HG03159 (cell line): Measurements from ENCODE around the gene CDC42BPB.

Experiments used
- ATAC-seq: cut with Tn5 transposase; IDR thresholded peaks from one replicate; pipeline ENCODE4 v1.9.1; 2021; ENCODE audit warnings: mild to moderate bottlenecking, moderate library complexity; ENCODE audit not compliant: unreplicated experiment

The CDC42BPB gene

GRCh38 chr14:102917469-102918211, 139.7 kb downstream of the CDC42BPB start:
- ATAC-seq, result no peak

DNA sequence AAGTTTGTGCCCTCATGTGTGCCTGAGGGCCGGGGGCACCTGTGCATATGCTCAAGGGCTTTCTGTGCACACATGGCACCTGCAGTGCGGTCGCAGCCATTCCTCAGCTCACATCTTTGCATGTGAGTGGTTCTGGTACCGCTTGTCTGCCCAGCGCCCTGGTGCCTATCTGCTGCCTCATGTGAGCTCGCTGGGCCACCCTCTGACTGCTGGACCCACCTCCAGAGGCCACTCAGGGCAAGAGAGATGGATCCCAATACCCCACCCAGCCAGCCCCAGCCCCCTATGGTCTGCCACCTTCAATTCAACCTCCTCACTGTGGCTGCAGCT, 140.3 kb downstream of the CDC42BPB start:
- no peak for ATAC-seq

DNA sequence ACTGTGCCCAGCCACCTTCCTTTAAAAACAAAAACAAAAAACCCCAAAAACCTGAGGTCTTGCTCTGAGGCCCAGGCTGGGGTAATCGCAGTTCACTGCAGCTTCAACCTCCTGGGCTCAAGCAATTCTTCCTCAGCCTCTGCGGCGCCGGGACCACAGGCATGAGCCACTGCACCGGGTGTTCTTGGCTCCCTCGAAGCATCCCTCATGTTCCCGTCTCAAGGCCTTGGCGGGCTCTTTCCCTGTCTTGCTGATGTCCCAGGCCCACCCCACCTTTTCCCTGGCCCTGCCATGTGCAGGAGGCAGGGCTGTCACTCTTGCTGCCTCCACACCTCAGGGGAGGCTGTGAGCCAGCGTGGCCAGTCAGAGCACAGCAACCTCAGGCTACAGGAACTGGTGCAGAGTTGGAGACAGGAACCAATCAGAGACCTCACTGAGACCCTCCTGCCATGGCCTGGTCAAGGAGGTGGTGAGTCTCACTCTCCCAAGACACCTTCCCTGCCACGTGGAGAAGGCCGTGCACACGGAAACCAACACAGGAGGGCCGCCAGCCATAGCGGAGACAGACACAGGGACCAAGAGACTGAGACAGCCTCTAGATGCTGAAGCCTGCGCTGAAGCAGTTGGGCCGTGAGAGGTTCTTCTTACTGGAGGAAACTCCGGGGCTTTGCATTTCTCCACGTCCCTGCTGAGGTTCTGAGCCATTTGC, 140.8 kb downstream of the CDC42BPB start:
- ATAC-seq, result no peak

- no peak for ATAC-seq
Measured at GRCh38 chr14:102915292-102916110, 141.8 kb downstream of the CDC42BPB start.

- ATAC-seq, result no peak
Measured at GRCh38 chr14:102914474-102915291, 142.7 kb downstream of the CDC42BPB start.

DNA sequence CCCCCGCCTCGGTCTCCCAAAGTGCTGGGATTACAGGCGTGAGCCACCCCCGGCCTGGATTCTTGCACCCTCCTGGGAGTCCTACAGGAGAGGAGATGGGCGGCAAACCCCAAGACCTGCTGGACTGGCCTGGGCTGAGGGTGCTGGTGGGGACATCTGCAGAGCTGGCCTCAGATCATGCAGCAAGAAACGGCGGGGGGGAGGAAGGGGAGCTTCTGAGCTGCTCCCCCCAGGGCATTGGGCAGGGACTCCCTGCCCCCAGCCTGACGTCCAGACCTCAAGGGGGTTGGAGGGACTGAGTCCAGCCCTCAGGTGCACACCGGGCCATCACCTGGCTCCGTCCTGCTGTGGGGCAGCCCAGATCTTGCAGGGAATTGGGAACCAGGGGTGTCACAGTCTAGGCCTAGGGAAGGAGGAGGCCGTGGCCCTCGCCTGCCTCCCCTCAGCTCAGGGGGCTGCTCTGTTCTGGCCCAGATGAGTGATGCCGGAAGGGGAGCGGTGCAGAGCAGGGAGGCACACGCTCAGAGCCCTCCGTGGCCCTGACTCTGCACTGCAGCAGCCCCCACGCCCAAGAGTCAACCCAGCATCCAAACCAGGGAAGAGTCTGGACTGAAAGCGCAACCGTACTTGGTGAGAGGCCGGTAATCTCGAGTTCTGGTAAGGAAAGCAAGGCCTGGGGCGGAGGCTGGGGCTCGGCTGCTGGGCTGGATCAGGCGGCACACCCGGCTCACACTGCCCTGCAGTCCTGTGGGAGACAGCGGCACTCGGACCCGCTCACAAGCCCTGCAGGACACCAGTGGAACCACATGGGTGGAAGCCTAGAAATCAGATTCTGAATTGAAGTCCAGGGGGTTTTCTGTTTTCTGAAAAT, 143.8 kb downstream of the CDC42BPB start:
- ATAC-seq, result no peak

GRCh38 chr14:102911991-102912761, 145.2 kb downstream of the CDC42BPB start:
- no peak for ATAC-seq

- ATAC-seq, result no peak
Measured at GRCh38 chr14:102911541-102911951, 145.8 kb downstream of the CDC42BPB start.

GRCh38 chr14:102910442-102910841, 146.9 kb downstream of the CDC42BPB start:
- no peak for ATAC-seq

- no peak for ATAC-seq
Measured at GRCh38 chr14:102909911-102910310, 147.4 kb downstream of the CDC42BPB start.

DNA sequence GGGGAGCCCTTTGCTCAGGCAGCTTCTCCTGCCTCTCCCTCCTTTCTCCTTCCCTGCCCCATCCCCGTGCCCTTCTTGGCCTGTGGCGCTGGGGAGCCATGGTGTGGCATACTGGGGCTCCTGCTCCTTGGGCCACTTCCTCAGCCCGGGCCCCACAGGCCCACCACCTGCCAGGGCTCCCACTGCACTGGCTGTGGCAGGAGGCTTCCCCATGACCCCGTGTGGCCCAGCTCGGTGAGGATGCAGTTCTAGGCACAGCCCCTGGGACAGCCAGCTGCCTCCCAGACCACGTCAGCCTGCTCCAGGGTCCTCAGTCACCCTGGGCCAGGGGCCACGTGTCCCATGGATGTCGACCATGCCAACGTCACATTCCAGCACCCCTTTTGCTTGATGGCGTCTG, 147.9 kb downstream of the CDC42BPB start:
- no peak for ATAC-seq

DNA sequence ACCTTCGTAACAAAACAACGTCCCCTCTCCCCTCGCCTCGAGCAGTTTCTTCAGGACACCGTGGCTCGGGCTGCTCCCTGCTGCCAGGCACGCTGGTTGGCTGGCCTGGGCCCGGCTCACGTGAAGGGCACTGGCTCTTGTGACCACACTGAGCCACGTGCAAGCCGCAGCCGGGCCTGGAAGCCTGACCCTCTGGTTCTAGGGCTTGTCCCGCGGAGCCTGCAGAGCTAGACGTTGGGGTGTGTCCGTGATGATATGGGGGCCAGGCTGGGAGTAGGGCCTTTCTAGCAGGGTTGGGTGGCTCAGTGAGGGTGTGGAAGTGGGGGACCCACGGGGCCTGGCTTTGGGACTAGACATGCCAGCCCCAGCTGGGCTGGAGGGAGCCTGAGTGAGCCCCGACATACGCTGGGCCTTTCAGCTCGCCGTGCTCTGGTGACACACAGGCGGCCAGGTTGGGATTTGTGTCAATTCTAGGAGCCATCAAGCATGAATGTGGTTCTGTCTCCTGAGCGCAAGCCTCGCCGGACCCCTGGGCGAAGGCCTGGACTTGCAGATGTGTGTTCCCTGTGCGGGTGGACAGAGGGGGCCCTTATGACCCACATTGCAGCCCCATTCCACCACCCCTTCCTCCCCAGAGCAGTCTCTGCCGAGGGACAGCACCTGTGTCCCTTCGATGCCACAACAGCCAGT, 148.4 kb downstream of the CDC42BPB start:
- no peak for ATAC-seq

DNA sequence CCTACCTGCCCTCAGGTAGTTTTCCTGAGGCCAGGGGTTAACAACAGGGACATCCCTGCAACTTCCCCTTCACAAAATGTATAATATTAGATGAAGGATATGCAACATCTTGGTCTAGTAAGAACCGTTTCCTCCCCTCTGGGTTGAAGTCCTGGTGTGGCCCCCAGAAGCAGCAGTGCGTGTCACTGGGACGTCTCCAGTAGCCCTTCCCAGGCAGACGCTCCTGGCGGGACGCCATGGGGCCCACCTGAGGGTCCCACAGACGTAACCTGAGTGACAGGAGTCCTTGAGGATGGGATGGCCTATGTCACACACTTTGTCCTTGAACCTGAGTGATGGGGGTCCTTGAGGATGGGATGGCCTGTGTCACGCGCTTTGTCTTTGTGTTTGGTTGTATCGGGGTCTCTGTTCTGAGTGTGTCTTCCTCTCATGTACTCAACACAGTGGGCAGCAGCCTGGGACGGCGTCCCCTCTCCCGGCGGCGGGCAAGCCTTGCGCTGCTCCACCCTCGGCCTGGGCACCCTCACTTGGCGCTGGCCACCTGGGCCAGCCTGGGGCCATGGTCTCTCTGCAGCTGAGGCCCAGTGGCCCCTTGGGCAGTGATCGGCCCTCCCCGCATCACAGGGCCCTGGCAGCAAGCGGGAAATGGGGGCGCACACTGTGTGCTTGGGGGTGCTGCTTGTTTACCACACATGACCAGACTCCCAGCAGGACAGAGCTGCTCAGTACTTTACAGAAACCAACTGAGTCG, 149.2 kb downstream of the CDC42BPB start:
- ATAC-seq, result no peak

DNA sequence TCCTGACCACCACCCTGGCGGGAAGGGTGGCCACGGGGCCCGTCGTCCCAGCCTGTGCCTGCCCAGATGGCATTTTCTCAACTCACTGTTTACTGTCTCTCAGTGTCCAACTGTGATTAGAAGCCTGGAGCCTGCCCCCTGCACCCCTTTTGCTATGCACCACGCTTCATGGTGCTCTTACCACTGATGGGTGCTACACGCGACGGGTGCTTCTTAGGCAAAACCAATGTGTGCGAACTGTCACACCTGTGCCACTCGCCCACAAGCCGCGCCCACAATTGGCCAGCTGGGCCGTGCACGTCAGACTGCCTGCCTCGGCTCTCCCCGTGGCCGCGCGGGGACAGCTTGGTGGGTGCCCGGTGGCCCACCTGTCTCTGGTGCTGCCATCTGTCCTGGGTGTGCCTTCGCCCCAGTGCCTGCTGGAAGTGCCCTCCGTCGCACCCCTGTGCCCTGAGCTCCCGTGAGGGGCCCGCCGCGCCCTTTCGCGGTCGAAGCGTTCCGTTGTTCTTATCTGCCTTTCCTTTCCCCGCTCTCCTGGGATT, 150.0 kb downstream of the CDC42BPB start:
- no peak for ATAC-seq

DNA sequence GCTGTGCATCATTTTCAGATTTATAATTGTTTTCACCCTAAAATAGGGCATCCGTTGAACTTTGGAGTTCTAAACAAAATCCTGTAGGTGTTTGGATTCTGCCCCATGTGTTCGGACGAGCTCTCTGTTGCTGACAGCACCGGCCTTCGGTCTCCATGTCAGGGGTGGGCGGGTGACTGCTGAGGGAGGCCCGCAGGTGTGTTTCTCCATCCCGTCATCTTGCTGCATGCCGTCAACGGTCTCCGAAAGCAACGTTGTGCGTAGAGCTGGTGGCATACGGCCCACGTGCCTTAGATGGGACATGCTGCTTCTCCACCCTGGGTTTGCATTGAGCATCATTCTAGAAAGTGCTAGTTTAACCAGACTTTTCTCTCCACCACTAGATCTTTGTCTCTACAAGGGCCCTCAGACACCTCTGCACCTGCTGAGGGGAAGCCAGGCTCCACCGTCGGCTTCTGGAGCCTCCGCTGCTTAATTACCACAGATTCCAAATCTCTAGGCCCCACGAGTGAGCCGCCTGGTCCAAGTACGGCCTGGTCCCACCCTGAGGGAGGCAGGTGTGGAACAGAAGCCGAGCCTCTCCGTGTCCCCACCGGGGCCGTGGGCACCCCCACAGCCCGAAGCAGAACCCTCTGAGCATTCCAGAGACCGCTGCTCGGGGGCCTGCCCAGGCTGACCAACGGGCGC, 150.6 kb downstream of the CDC42BPB start:
- ATAC-seq, result no peak

DNA sequence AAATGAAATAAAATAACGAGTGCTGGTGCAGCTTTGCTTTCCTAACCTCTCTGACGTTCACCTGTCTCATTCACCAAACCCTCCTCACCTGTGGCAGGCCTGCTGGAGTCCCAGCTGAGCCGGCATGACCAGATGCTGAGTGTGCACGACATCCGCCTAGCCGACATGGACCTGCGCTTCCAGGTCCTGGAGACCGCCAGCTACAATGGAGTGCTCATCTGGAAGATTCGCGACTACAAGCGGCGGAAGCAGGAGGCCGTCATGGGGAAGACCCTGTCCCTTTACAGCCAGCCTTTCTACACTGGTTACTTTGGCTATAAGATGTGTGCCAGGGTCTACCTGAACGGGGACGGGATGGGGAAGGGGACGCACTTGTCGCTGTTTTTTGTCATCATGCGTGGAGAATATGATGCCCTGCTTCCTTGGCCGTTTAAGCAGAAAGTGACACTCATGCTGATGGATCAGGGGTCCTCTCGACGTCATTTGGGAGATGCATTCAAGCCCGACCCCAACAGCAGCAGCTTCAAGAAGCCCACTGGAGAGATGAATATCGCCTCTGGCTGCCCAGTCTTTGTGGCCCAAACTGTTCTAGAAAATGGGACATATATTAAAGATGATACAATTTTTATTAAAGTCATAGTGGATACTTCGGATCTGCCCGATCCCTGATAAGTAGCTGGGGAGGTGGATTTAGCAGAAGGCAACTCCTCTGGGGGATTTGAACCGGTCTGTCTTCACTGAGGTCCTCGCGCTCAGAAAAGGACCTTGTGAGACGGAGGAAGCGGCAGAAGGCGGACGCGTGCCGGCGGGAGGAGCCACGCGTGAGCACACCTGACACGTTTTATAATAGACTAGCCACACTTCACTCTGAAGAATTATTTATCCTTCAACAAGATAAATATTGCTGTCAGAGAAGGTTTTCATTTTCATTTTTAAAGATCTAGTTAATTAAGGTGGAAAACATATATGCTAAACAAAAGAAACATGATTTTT, 151.9 kb downstream of the CDC42BPB start:
- ATAC-seq, result no peak
